CD4-positive, alpha-beta T cell (primary cell): ENCODE results near the gene SPOCK1. TPM values are rescaled to one million over a fixed set of nuclear protein-coding genes. Genes with fewer than 3 reads are reported as not detected.

Experiments
- ATAC-seq: fragments of 200-7000 bp; cut with Tn5 transposase; one replicate; pipeline ENCODE4 v1.10.0; 2022; ENCODE audit warnings: mild to moderate bottlenecking; ENCODE audit not compliant: poor library complexity
- CTCF ChIA-PET: fragments of 350-600 bp; sonication (Branson Sonifier 250); formaldehyde crosslinking; loops from one replicate; lab custom pipeline; 2021; ENCODE audit warnings: antibody characterized with exemption, inconsistent platforms; lab: Charles Lee
- POLR2A ChIA-PET: fragments of 350-600 bp; sonication (Branson Sonifier 250); formaldehyde crosslinking; loops from one replicate; lab custom pipeline; 2021; ENCODE audit warnings: antibody characterized with exemption, inconsistent platforms; lab: Charles Lee
- DNase-seq, 14 experiments: peaks; one replicate each; pipeline ENCODE4 v3.0.0-alpha.2; 2013 to 2020; ENCODE audit warnings: mixed read lengths in 2 of 14
- H3K27ac ChIP-seq, 2 donors: one replicate each; pipeline versions ENCODE4 v1.5.1 to v1.7.0; 2013; ENCODE audit warnings: low read length in 2 of 2, low read depth in 1 of 2, mild to moderate bottlenecking in 1 of 2
- H3K27me3 ChIP-seq, 2 experiments: 1 replicate in 1 of 2; 2 replicates in 1 of 2; pipeline versions ENCODE4 v1.6.1 to v1.7.0; 2013; ENCODE audit warnings: low read length in 2 of 2, control low read depth in 1 of 2, mild to moderate bottlenecking in 1 of 2, moderate library complexity in 1 of 2; ENCODE audit not compliant: insufficient read depth in 2 of 2, control insufficient read depth in 1 of 2
- H3K36me3 ChIP-seq: one replicate; pipeline ENCODE4 v1.6.1; 2013; ENCODE audit warnings: low read length, control low read depth; ENCODE audit not compliant: insufficient read depth
- H3K4me1 ChIP-seq: one replicate; pipeline ENCODE4 v1.6.1; 2013; ENCODE audit warnings: low read length, control low read depth; ENCODE audit not compliant: insufficient read depth
- H3K4me3 ChIP-seq: one replicate; pipeline ENCODE4 v1.5.1; 2013; ENCODE audit warnings: mild to moderate bottlenecking, low read length, moderate library complexity
- H3K9me3 ChIP-seq, 2 experiments: 1 replicate in 1 of 2; 2 replicates in 1 of 2; pipeline versions ENCODE4 v1.6.1 to v1.7.0; 2013; ENCODE audit warnings: low read length in 2 of 2, mild to moderate bottlenecking in 2 of 2, control low read depth in 1 of 2, moderate library complexity in 1 of 2; ENCODE audit not compliant: control insufficient read depth in 1 of 2, insufficient read depth in 1 of 2
- H3K27ac Mint-ChIP-seq: one replicate; pipeline ENCODE4 v1.8.0; 2020; ENCODE audit warnings: mixed read lengths
- H3K27me3 Mint-ChIP-seq: one replicate; pipeline ENCODE4 v1.8.0; 2021; ENCODE audit warnings: mixed read lengths
- H3K36me3 Mint-ChIP-seq: one replicate; pipeline ENCODE4 v1.8.0; 2021; ENCODE audit warnings: low read depth, mixed read lengths
- H3K4me1 Mint-ChIP-seq: one replicate; pipeline ENCODE4 v1.8.0; 2021; ENCODE audit warnings: low read depth, mixed read lengths
- H3K4me3 Mint-ChIP-seq: one replicate; pipeline ENCODE4 v1.8.0; 2020; ENCODE audit warnings: mild to moderate bottlenecking, mixed read lengths
- H3K9me3 Mint-ChIP-seq: one replicate; pipeline ENCODE4 v1.8.0; 2020; ENCODE audit warnings: mixed read lengths
- CTCF ChIP-seq: fragments of 200-600 bp; IDR thresholded peaks from one replicate; pipeline ENCODE4 v1.8.0; 2022; ENCODE audit warnings: antibody characterized with exemption, mild to moderate bottlenecking
- intact Hi-C, 2 experiments: fragments of 100-400 bp; cut with DNase I in 1 of 2; cut with micrococcal nuclease in 1 of 2; formaldehyde crosslinking; loops; one replicate each; pipeline versions ENCODE4 v1.15.1 to v1.9.0; 2023 to 2025; cut with DNase I, micrococcal nuclease
- total RNA-seq, 174 experiments: library from RNA in 2 of 174; stranded (reverse) in 2 of 174; gene quantifications; one replicate each; pipeline ENCODE4 v1.2.3 and lab custom pipeline; 2021 to 2026

The SPOCK1 gene
- total RNA-seq, 2 experiments from 2014 or later, result not detected

DNA sequence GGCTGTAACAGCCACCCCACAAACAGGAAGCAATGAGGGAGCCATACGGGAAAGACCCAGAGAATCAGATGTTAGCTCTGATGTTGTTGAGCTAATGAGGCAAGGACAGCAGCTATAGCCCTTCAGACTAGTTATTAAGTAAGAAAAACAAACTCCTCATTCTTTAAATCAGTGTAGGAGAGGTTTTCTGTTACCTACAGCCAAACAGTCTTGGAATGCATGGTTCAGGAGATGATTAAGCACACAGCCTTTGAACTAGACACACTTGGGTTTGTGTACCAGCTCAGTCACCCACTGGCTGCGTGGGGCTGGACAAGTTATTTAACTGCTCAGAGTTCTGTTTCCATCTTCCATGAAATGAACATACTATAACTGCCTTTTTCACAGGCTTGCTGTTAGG lies 68.1 kb downstream of the SPOCK1 start:
- H3K4me3 ChIP-seq, result no peak overlapping the region
- H3K4me1 ChIP-seq, result no peaks in the 10 kb centered on the region
- H3K27ac ChIP-seq, result no peak overlapping the region
- no peak overlapping the region for H3K27ac Mint-ChIP-seq
- peaks cover 2% of the 10 kb centered on the region for H3K9me3 Mint-ChIP-seq
- POLR2A ChIA-PET, result no interaction called here
- H3K4me1 Mint-ChIP-seq, result no peaks in the 10 kb centered on the region
- H3K27me3 Mint-ChIP-seq, result peaks cover 6% of the 10 kb centered on the region
- no peak overlapping the region for H3K4me3 Mint-ChIP-seq
- no peaks in the 10 kb centered on the region for H3K36me3 Mint-ChIP-seq
- TF ChIP-seq CTCF, result no peak
- no peaks in the 10 kb centered on the region for H3K36me3 ChIP-seq
- intact Hi-C loops, result no loop called here
- CTCF ChIA-PET, result no interaction called here
- no peak for ATAC-seq
- H3K27me3 ChIP-seq, result no peaks in the 10 kb centered on the region
- no peak for DNase-seq
- peaks cover 0 to 4% of the 10 kb centered on the region in 2 experiments for H3K9me3 ChIP-seq

- no peak for ATAC-seq
Observed at GRCh38 chr5:137415231-137415681, 83.9 kb downstream of the SPOCK1 start.

GRCh38 chr5:137414112-137414755 lies 84.9 kb downstream of the SPOCK1 start:
- Mint-ChIP-seq H3K36me3 (no peaks in the 10 kb centered on the region), H3K27me3 (peaks cover 23% of the 10 kb centered on the region), H3K4me1 (no peaks in the 10 kb centered on the region), H3K9me3 (peaks cover 8% of the 10 kb centered on the region), H3K27ac (no peak overlapping the region), H3K4me3 (no peak overlapping the region)
- POLR2A ChIA-PET, result no interaction called here
- intact Hi-C loops, result no loop called here
- Histone ChIP-seq H3K4me3 (no peak overlapping the region), H3K36me3 (no peaks in the 10 kb centered on the region), H3K9me3 (no peaks in the 10 kb centered on the region), H3K27me3 (no peaks in the 10 kb centered on the region), H3K27ac (no peak overlapping the region), H3K4me1 (no peaks in the 10 kb centered on the region)
- no peak for TF ChIP-seq CTCF
- ATAC-seq (no peak), DNase-seq (no peak)
- CTCF ChIA-PET, result interaction anchor here (0.9 kb wide), 1 partner anchor 12 kb away, joined by 3 read pairs; no protein-coding TSS in a partner anchor

More at GRCh38 chr5:137415231-137415681, 83.9 kb downstream of the SPOCK1 start:
- no peak for DNase-seq
- H3K36me3 Mint-ChIP-seq, result no peaks in the 10 kb centered on the region
- Histone ChIP-seq H3K4me3 (no peak overlapping the region), H3K27me3 (no peaks in the 10 kb centered on the region), H3K27ac (no peak overlapping the region), H3K4me1 (no peaks in the 10 kb centered on the region), H3K9me3 (no peaks in the 10 kb centered on the region), H3K36me3 (no peaks in the 10 kb centered on the region)
- H3K27ac Mint-ChIP-seq, result no peak overlapping the region
- ChIA-PET CTCF (no interaction called here), POLR2A (no interaction called here)
- H3K27me3 Mint-ChIP-seq, result peaks cover 14% of the 10 kb centered on the region
- intact Hi-C loops, result no loop called here
- H3K9me3 Mint-ChIP-seq, result peaks cover 8% of the 10 kb centered on the region
- H3K4me1 Mint-ChIP-seq, result no peaks in the 10 kb centered on the region
- TF ChIP-seq CTCF, result no peak
- no peak overlapping the region for H3K4me3 Mint-ChIP-seq
